ENCODE data around the gene ARAP2.

GRCh38 chr4:36111172-36111571 lies 133.1 kb downstream of the ARAP2 start:
- no peak for TF ChIP-seq CTCF (conservative IDR thresholded peaks at IDR 0.05; ENCODE audit: low read depth, low read length)
- TF ChIP-seq EZH2 (IDR thresholded peaks at IDR 0.05; ENCODE audit: low read length, unreplicated experiment), result no peak
- no peak for TF ChIP-seq EZH2phosphoT487 (IDR thresholded peaks at IDR 0.05; ENCODE audit: borderline replicate concordance, low read length)

Measured in PC-3 (cell line).